ENCODE measurements around the gene RTP3.

- TF ChIP-seq, protein P1, sequence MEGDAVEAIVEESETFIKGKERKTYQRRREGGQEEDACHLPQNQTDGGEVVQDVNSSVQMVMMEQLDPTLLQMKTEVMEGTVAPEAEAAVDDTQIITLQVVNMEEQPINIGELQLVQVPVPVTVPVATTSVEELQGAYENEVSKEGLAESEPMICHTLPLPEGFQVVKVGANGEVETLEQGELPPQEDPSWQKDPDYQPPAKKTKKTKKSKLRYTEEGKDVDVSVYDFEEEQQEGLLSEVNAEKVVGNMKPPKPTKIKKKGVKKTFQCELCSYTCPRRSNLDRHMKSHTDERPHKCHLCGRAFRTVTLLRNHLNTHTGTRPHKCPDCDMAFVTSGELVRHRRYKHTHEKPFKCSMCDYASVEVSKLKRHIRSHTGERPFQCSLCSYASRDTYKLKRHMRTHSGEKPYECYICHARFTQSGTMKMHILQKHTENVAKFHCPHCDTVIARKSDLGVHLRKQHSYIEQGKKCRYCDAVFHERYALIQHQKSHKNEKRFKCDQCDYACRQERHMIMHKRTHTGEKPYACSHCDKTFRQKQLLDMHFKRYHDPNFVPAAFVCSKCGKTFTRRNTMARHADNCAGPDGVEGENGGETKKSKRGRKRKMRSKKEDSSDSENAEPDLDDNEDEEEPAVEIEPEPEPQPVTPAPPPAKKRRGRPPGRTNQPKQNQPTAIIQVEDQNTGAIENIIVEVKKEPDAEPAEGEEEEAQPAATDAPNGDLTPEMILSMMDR (IDR thresholded peaks at IDR 0.05; ENCODE audit: poor library complexity, severe bottlenecking) = no peak
- TF ChIP-seq EP300 (conservative IDR thresholded peaks at IDR 0.05; ENCODE audit: poor library complexity, severe bottlenecking) (no peak), POLR2AphosphoS5 (IDR thresholded peaks at IDR 0.05) (no peak)
Observed at GRCh38 chr3:46484911-46485778, 12.6 kb upstream of the RTP3 start.

Measured in neural cell (in vitro differentiated cells).